GM12875 (cell line): ENCODE results near the gene DGKQ.

ENCODE experiments used
- H3K4me3 ChIP-seq: one replicate; pipeline ENCODE4 v1.5.1; 2011; ENCODE audit warnings: low read depth, low read length, control low read depth
- CTCF ChIP-seq: IDR thresholded peaks from 2 replicates; pipeline ENCODE4 v1.5.1; 2011; ENCODE audit warnings: low read depth, mild to moderate bottlenecking, control low read depth, inconsistent platforms, low read length, moderate library complexity, borderline replicate concordance; ENCODE audit not compliant: insufficient read depth

DGKQ gene

GRCh38 chr4:960636-961350 lies 12.6 kb downstream of the DGKQ start:
- no peak overlapping the region for H3K4me3 ChIP-seq
- TF ChIP-seq CTCF, result no peak

- no peak overlapping the region for H3K4me3 ChIP-seq
- no peak for TF ChIP-seq CTCF
Measured at GRCh38 chr4:960140-960635, 13.2 kb downstream of the DGKQ start.

- no peak overlapping the region for H3K4me3 ChIP-seq
- no peak for TF ChIP-seq CTCF
Measured at GRCh38 chr4:959338-960139, 13.8 kb downstream of the DGKQ start.

GRCh38 chr4:958696-959337 lies 14.6 kb downstream of the DGKQ start:
- no peak overlapping the region for H3K4me3 ChIP-seq
- no peak for TF ChIP-seq CTCF

- no peak for TF ChIP-seq CTCF
Measured at GRCh38 chr4:958314-958665, 15.1 kb downstream of the DGKQ start.

GRCh38 chr4:957581-958313 lies 15.6 kb downstream of the DGKQ start:
- H3K4me3 ChIP-seq, result no peak overlapping the region
- no peak for TF ChIP-seq CTCF

More at GRCh38 chr4:958314-958665, 15.1 kb downstream of the DGKQ start:
- H3K4me3 ChIP-seq, result no peak overlapping the region
